GM23338 (cell line): ENCODE measurements around the gene MROH7. TPM values are rescaled to one million over a fixed set of nuclear protein-coding genes. Genes with fewer than 3 reads are reported as not detected.

Source experiments
- ATAC-seq: fragments of 200-7000 bp; cut with Tn5 transposase; 3 replicates; pipeline ENCODE4 v1.9.1; 2020
- DNase-seq: peaks from one replicate; pipeline ENCODE4 v3.0.0-alpha.2; 2015; ENCODE audit warnings: low spot score
- H2AFZ ChIP-seq: fragments of 200-600 bp; sonication (generic); 2 replicates; pipeline ENCODE4 v1.8.0; 2016; ENCODE audit warnings: antibody characterized with exemption, mild to moderate bottlenecking, moderate library complexity
- H3F3A ChIP-seq: fragments of 200-600 bp; sonication (generic); replicated peaks from 2 replicates; pipeline ENCODE4 v1.8.0; 2017; ENCODE audit warnings: antibody characterized with exemption, mixed run types, low read depth
- H3K27ac ChIP-seq: fragments of 200-600 bp; sonication (generic); 2 replicates; pipeline ENCODE4 v1.6.1; 2016; ENCODE audit warnings: low read depth
- H3K27me3 ChIP-seq: fragments of 200-600 bp; sonication (generic); 2 replicates; pipeline ENCODE4 v1.8.0; 2016; ENCODE audit warnings: mild to moderate bottlenecking, mixed run types, moderate library complexity; ENCODE audit not compliant: insufficient read depth
- H3K36me3 ChIP-seq: fragments of 200-600 bp; sonication (generic); 2 replicates; pipeline ENCODE4 v1.8.0; 2016; ENCODE audit warnings: mild to moderate bottlenecking; ENCODE audit not compliant: insufficient read depth
- H3K4me1 ChIP-seq: fragments of 200-600 bp; sonication (generic); 2 replicates; pipeline ENCODE4 v1.8.0; 2016; ENCODE audit warnings: mild to moderate bottlenecking, moderate library complexity; ENCODE audit not compliant: insufficient read depth
- H3K4me2 ChIP-seq: fragments of 200-600 bp; sonication (generic); 2 replicates; pipeline ENCODE4 v1.7.1; 2017; ENCODE audit warnings: mixed run types
- H3K4me3 ChIP-seq: fragments of 200-600 bp; sonication (generic); 2 replicates; pipeline ENCODE4 v1.6.1; 2016; ENCODE audit warnings: mixed run types
- H3K79me2 ChIP-seq: fragments of 200-600 bp; sonication (generic); replicated peaks from 2 replicates; pipeline ENCODE4 v1.8.0; 2017; ENCODE audit warnings: mild to moderate bottlenecking; ENCODE audit not compliant: insufficient read depth
- H3K9me2 ChIP-seq: fragments of 200-600 bp; sonication (generic); 2 replicates; pipeline ENCODE4 v1.8.0; 2017; ENCODE audit not compliant: insufficient read depth
- H4K20me1 ChIP-seq: fragments of 200-600 bp; sonication (generic); replicated peaks from 2 replicates; pipeline ENCODE4 v1.8.0; 2017; ENCODE audit warnings: mild to moderate bottlenecking; ENCODE audit not compliant: insufficient read depth
- H3K27ac Mint-ChIP-seq: 2 replicates; pipeline ENCODE4 v1.8.0; 2020; ENCODE audit warnings: inconsistent platforms, mild to moderate bottlenecking, moderate library complexity, mixed read lengths
- H3K27me3 Mint-ChIP-seq: 3 replicates; pipeline ENCODE4 v1.8.0; 2022; ENCODE audit warnings: low read depth, mild to moderate bottlenecking, moderate library complexity, mixed read lengths, inconsistent platforms; ENCODE audit not compliant: insufficient read depth, poor library complexity
- H3K36me3 Mint-ChIP-seq: 3 replicates; pipeline ENCODE4 v1.8.0; 2021; ENCODE audit warnings: low read depth, mild to moderate bottlenecking, inconsistent platforms, moderate library complexity, mixed read lengths
- H3K4me1 Mint-ChIP-seq: 3 replicates; pipeline ENCODE4 v1.8.0; 2020; ENCODE audit warnings: mild to moderate bottlenecking, inconsistent platforms, mixed read lengths
- H3K4me3 Mint-ChIP-seq: 3 replicates; pipeline ENCODE4 v1.8.0; 2021; ENCODE audit warnings: moderate library complexity, mild to moderate bottlenecking, inconsistent platforms, mixed read lengths
- H3K9me3 Mint-ChIP-seq: 3 replicates; pipeline ENCODE4 v1.8.0; 2020; ENCODE audit warnings: moderate library complexity, mild to moderate bottlenecking, inconsistent platforms, mixed read lengths
- NANOG ChIP-seq: IDR thresholded peaks from 2 replicates; pipeline ENCODE4 v1.6.1; 2016; ENCODE audit warnings: antibody characterized with exemption, borderline replicate concordance
- POLR2AphosphoS5 ChIP-seq: IDR thresholded peaks from 2 replicates; pipeline ENCODE4 v1.6.1; 2016; ENCODE audit warnings: antibody characterized with exemption, low read depth
- STAT1 ChIP-seq: IDR thresholded peaks from one replicate; pipeline ENCODE4 v1.6.1; 2016; ENCODE audit warnings: antibody characterized with exemption; ENCODE audit not compliant: unreplicated experiment
- ZNF331 ChIP-seq: fragments of 250-450 bp; sonication (Bioruptor Pico); IDR thresholded peaks from 2 replicates; pipeline ENCODE4 v1.5.0; 2020; ENCODE audit warnings: low read depth, mild to moderate bottlenecking, moderate library complexity
- polyA plus RNA-seq: library from polyadenylated mRNA; unstranded; fragments of >200 nt; fragmentation: Nextera tagmentation; extraction: Ambion mirVana; gene quantifications from 2 replicates; pipeline ENCODE4 v1.2.1, GENCODE V29; 2016
- total RNA-seq: library from RNA; depleted of rRNA; stranded (reverse); fragments of >200 nt; shearing (Covaris generic); gene quantifications from 2 replicates; pipeline ENCODE4 v1.2.3, GENCODE V29; 2014; rRNA removed

The MROH7 gene
- total and polyA plus RNA-seq, 2 experiments from 2014 or later, result 0.17 TPM; not detected in 1

GRCh38 chr1:54758678-54759348, 117.2 kb downstream of the MROH7 start:
- H3K9me3 Mint-ChIP-seq, result no peaks in the 10 kb centered on the region; the same call in 2 of the 3 replicates
- Histone ChIP-seq H3K9me2 (no peaks in the 10 kb centered on the region), H3K4me3 (no peak overlapping the region), H4K20me1 (no peaks in the 10 kb centered on the region), H2AFZ (no peak overlapping the region), H3K36me3 (no peaks in the 10 kb centered on the region), H3K27me3 (no peaks in the 10 kb centered on the region), H3K27ac (no peak overlapping the region), H3K4me1 (peaks cover 6% of the 10 kb centered on the region), H3F3A (no peaks in the 10 kb centered on the region), H3K79me2 (peaks cover 22% of the 10 kb centered on the region), H3K4me2 (no peak overlapping the region)
- no peak for ATAC-seq
- H3K27ac Mint-ChIP-seq, result no peak overlapping the region
- DNase-seq, result no peak
- no peak overlapping the region for H3K4me3 Mint-ChIP-seq
- H3K4me1 Mint-ChIP-seq, result peaks cover 16% of the 10 kb centered on the region
- H3K27me3 Mint-ChIP-seq, result peaks cover 10% of the 10 kb centered on the region
- TF ChIP-seq ZNF331 (CRISPR knock-in tag) (no peak), NANOG (no peak), STAT1 (no peak), POLR2AphosphoS5 (no peak)
- peaks cover 8% of the 10 kb centered on the region; the same call in 1 of the 3 replicates for H3K36me3 Mint-ChIP-seq

Other genes with a start within 250 kb of the MROH7 start
- 47.4 and 59.5 TPM in 2 replicates for gene SSBP3, start 235.4 kb upstream of the MROH7 start, total RNA-seq
- gene SSBP3, start 235.4 kb upstream of the MROH7 start, polyA plus RNA-seq, result 68.6 and 82.3 TPM in 2 replicates
- 2.7 and 3.7 TPM in 2 replicates for gene ACOT11, start 93.6 kb upstream of the MROH7 start, total RNA-seq
- 1.6 and 2.0 TPM in 2 replicates for gene ACOT11, start 93.6 kb upstream of the MROH7 start, polyA plus RNA-seq
- gene FAM151A, start 18.3 kb upstream of the MROH7 start, total RNA-seq, result 0.10 TPM in 1 of 2 replicates, not detected in the other
- gene FAM151A, start 18.3 kb upstream of the MROH7 start, polyA plus RNA-seq, result not detected in 2 replicates
- gene TTC4, start 74.1 kb downstream of the MROH7 start, total RNA-seq, result 25.8 and 33.6 TPM in 2 replicates
- 24.8 and 25.1 TPM in 2 replicates for gene TTC4, start 74.1 kb downstream of the MROH7 start, polyA plus RNA-seq
- gene PARS2, start 122.7 kb downstream of the MROH7 start, total RNA-seq, result 13.6 and 14.8 TPM in 2 replicates
- 5.9 and 6.5 TPM in 2 replicates for gene PARS2, start 122.7 kb downstream of the MROH7 start, polyA plus RNA-seq
- 1.7 and 2.5 TPM in 2 replicates for gene TTC22, start 159.5 kb downstream of the MROH7 start, total RNA-seq
- 0.85 and 1.2 TPM in 2 replicates for gene TTC22, start 159.5 kb downstream of the MROH7 start, polyA plus RNA-seq
- 453 and 530 TPM in 2 replicates for gene DHCR24, start 245.4 kb downstream of the MROH7 start, total RNA-seq
- 124 and 128 TPM in 2 replicates for gene DHCR24, start 245.4 kb downstream of the MROH7 start, polyA plus RNA-seq